ENCODE results near the gene MT1F. TPM values are rescaled to one million over a fixed set of nuclear protein-coding genes. Genes with fewer than 3 reads are reported as not detected.
"Not testable (repeated sequence)": the region's sequence is repeated elsewhere in the genome, so short reads cannot be mapped to it uniquely, and the experiment has no call there.

MT1F gene
- total RNA-seq, 2 experiments from 2014 or later = 7.7 to 9.0 TPM

- Mint-ChIP-seq H3K27ac (no peak within 1 kb of the TSS), H3K27me3 (peaks cover 72% of the 10 kb centered on the region)
Measured at GRCh38 chr16:56667581-56668571, 10.1 kb downstream of the MT1F start, which contains the start of gene MT1G. Gene MT1G, minus strand, starts transcription at chr16:56668065. Its CDS starts 72 bp downstream, at chr16:56667993.

DNA sequence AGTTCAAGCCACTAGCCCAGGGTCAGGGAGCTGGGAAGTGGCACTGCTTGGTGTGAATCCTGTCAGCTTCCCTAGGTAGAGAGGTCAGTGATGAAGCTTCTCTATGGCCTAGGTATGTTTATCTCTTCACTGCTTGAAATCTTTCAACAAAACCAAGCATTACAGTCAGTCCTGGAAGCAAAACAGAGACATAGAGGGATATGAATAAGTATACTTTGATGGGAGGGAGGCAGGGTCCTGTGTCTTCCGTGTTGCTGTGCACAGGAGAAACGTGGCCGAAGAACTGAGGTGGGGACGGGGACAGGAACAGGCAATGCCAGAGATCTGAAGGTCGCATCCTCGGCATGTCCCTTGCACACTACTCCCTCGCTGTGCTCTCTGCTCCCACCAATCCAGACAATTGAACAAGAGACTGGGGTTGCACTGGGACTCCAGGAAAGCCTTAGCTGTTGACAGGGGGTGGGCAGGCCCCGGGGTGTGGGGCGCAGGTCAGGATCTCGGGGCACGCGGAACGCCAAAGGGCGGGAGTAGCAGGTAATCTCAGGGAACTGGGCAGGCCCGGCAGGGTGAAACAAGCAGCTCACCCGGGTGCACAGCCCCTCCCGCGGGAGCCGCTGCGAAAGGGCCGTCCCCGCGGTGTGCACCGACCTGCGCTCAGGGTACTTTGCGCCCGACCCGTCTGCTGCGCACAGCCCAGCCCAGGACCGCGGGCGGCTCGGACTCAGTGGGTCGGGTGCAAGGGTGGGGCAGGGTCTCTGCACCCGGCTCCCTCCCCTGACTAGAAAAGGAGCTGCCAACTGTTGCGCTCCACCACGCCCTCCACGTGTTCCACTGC is 11.5 kb downstream of the MT1F start, which contains the start of gene MT1H:
TSS of gene MT1H (plus strand) at position 810 of the 835 bp plus-strand sequence. CDS start 71 bp downstream, outside the sequence.
- Mint-ChIP-seq H3K4me1 (ENCODE audit: low read depth) (peaks cover 19% of the 10 kb centered on the region), H3K4me3 (peak within 1 kb of the TSS; percentile 65), H3K27me3 (peaks cover 63% of the 10 kb centered on the region), H3K9me3 (no peaks in the 10 kb centered on the region), H3K36me3 (ENCODE audit: low read depth) (peaks cover 2% of the 10 kb centered on the region), H3K27ac (no peak within 1 kb of the TSS)
- DNase-seq = peak; percentile 38
- intact Hi-C loops (cut with micrococcal nuclease) = no loop called here
- ChIA-PET CTCF (interaction anchor here (0.8 to 1.3 kb wide), 3 partner anchors 33 to 93 kb away, joined by 3 to 5 read pairs (median 3); no protein-coding TSS in a partner anchor), POLR2A (interaction anchor here (0.8 to 3.8 kb wide), 4 partner anchors 8 to 62 kb away, joined by 3 to 13 read pairs (median 8); partner anchors contain the start of gene MT1X)
- TF ChIP-seq, protein P1, sequence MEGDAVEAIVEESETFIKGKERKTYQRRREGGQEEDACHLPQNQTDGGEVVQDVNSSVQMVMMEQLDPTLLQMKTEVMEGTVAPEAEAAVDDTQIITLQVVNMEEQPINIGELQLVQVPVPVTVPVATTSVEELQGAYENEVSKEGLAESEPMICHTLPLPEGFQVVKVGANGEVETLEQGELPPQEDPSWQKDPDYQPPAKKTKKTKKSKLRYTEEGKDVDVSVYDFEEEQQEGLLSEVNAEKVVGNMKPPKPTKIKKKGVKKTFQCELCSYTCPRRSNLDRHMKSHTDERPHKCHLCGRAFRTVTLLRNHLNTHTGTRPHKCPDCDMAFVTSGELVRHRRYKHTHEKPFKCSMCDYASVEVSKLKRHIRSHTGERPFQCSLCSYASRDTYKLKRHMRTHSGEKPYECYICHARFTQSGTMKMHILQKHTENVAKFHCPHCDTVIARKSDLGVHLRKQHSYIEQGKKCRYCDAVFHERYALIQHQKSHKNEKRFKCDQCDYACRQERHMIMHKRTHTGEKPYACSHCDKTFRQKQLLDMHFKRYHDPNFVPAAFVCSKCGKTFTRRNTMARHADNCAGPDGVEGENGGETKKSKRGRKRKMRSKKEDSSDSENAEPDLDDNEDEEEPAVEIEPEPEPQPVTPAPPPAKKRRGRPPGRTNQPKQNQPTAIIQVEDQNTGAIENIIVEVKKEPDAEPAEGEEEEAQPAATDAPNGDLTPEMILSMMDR (IDR thresholded peaks at IDR 0.05) = no peak
- ATAC-seq = peak; percentile 37

More at GRCh38 chr16:56667581-56668571, 10.1 kb downstream of the MT1F start, which contains the start of gene MT1G:
- peak; percentile 75 for ATAC-seq
- H3K36me3 Mint-ChIP-seq (ENCODE audit: low read depth) = peaks cover 2% of the 10 kb centered on the region
- peaks cover 20% of the 10 kb centered on the region for H3K4me1 Mint-ChIP-seq (ENCODE audit: low read depth)
- H3K4me3 Mint-ChIP-seq = peak within 1 kb of the TSS; percentile 65
- peak; percentile 58 for DNase-seq
- ChIA-PET CTCF (interaction anchor here (1.0 to 2.0 kb wide), 2 partner anchors 34 to 91 kb away, joined by 3 to 8 read pairs; no protein-coding TSS in a partner anchor), POLR2A (interaction anchor here (1.0 to 3.8 kb wide), 6 partner anchors 9 to 34 kb away, joined by 3 to 13 read pairs (median 4); partner anchors contain the start of gene MT1X)
- no peaks in the 10 kb centered on the region for H3K9me3 Mint-ChIP-seq
- TF ChIP-seq, protein P1 (IDR thresholded peaks at IDR 0.05) = no peak
- intact Hi-C loops (cut with micrococcal nuclease) = no loop called here

GRCh38 chr16:56669840-56670619 is 12.3 kb downstream of the MT1F start:
- H3K27me3 Mint-ChIP-seq = peaks cover 59% of the 10 kb centered on the region
- ChIA-PET POLR2A (interaction anchor here (0.8 to 3.8 kb wide), 3 partner anchors 13 to 63 kb away, joined by 3 to 13 read pairs (median 4); no protein-coding TSS in a partner anchor), CTCF (interaction anchor here (0.8 to 1.3 kb wide), 2 partner anchors 32 to 69 kb away, joined by 3 to 5 read pairs; no protein-coding TSS in a partner anchor)
- DNase-seq = no peak
- no peaks in the 10 kb centered on the region for H3K9me3 Mint-ChIP-seq
- peaks cover 2% of the 10 kb centered on the region for H3K36me3 Mint-ChIP-seq (ENCODE audit: low read depth)
- H3K27ac Mint-ChIP-seq = no peak overlapping the region
- H3K4me1 Mint-ChIP-seq (ENCODE audit: low read depth) = peaks cover 21% of the 10 kb centered on the region
- intact Hi-C loops (cut with micrococcal nuclease) = no loop called here
- ATAC-seq = no peak
- TF ChIP-seq, protein P1 (IDR thresholded peaks at IDR 0.05) = no peak
- H3K4me3 Mint-ChIP-seq = no peak overlapping the region

DNA sequence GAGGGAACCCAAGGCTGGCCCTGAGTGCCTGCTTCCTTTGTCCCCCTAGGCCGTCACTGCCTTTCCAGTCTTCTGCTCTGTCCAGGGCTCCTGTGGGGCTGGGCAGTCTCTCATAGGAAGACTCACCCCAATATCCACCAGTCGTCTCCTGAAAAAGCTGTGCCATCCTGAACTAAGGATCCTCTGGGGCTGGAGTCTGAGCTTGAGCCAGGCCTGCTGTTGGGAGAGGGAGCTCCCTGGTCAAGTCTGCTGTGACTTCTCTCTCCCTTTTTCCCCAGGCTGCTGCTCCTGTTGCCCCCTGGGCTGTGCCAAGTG is 12.8 kb downstream of the MT1F start:
- peaks cover 27% of the 10 kb centered on the region for H3K4me1 Mint-ChIP-seq (ENCODE audit: low read depth)
- DNase-seq (no peak), ATAC-seq (no peak)
- no peaks in the 10 kb centered on the region for H3K9me3 Mint-ChIP-seq
- intact Hi-C loops (cut with micrococcal nuclease) = no loop called here
- ChIA-PET POLR2A (interaction anchor here (1.0 kb wide), 1 partner anchor 13 kb away, joined by 4 read pairs; no protein-coding TSS in a partner anchor), CTCF (interaction anchor here (1.6 kb wide), 1 partner anchor 32 kb away, joined by 5 read pairs; no protein-coding TSS in a partner anchor)
- H3K27me3 Mint-ChIP-seq = peaks cover 58% of the 10 kb centered on the region
- no peak overlapping the region for H3K4me3 Mint-ChIP-seq
- H3K36me3 Mint-ChIP-seq (ENCODE audit: low read depth) = peaks cover 2% of the 10 kb centered on the region
- TF ChIP-seq, protein P1 (IDR thresholded peaks at IDR 0.05) = no peak
- H3K27ac Mint-ChIP-seq = no peak overlapping the region

DNA sequence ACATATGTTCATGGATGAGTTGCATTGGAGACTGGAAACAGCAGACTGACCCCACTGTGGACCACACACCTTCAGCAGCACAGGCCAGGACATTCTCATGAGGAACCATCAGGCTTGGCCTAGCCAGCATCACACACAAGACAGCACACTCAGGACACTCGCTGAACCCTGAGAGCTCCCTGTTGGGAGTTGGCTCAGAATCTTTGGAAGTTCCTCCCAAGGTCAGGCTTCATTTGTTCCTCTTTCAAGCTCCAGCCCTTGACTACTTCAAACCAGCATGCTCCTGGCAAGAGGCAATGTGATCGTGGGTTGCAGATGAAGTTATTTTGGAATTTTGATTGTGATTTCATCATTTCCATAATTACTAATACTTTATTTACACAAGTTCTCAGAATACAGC is 13.9 kb downstream of the MT1F start:
- Mint-ChIP-seq H3K4me1 (ENCODE audit: low read depth) (peaks cover 36% of the 10 kb centered on the region), H3K27me3 (peaks cover 51% of the 10 kb centered on the region)
- POLR2A ChIA-PET; H3K27ac Mint-ChIP-seq; intact Hi-C loops (cut with micrococcal nuclease); DNase-seq; H3K36me3 Mint-ChIP-seq (ENCODE audit: low read depth); ATAC-seq; H3K9me3 Mint-ChIP-seq; H3K4me3 Mint-ChIP-seq: not testable (repeated sequence)
- CTCF ChIA-PET = interaction anchor here (1.3 to 1.6 kb wide), 2 partner anchors 30 to 71 kb away, joined by 3 to 5 read pairs; no protein-coding TSS in a partner anchor

DNA sequence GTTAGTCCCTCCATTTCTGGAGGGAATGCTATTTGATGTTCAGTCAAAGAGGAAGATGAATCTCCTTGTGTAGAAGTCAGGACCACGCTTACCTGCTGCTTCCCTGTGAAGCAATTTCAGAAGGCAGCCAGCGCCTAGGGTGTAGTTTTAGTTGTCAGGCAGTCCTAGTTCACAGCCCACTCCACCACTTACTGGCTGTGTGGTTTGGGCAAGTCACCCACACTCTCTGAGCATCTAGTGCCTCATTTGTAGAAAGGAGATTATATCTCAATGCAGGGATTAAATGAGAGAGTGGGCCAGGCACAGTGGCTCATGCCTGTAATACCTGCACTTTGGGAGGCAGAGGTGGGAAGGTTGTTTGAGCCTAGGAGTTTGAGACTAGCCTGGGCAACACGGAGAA is 14.4 kb downstream of the MT1F start:
- POLR2A ChIA-PET; H3K9me3 Mint-ChIP-seq; intact Hi-C loops (cut with micrococcal nuclease); DNase-seq; H3K36me3 Mint-ChIP-seq (ENCODE audit: low read depth); H3K4me3 Mint-ChIP-seq; H3K27ac Mint-ChIP-seq; ATAC-seq: not testable (repeated sequence)
- Mint-ChIP-seq H3K27me3 (peaks cover 48% of the 10 kb centered on the region), H3K4me1 (ENCODE audit: low read depth) (peaks cover 36% of the 10 kb centered on the region)
- CTCF ChIA-PET = interaction anchor here (1.3 to 2.3 kb wide), 6 partner anchors 11 to 72 kb away, joined by 3 to 15 read pairs (median 6); partner anchors contain the start of gene MT1X
